HepG2 (cell line): ENCODE results near the gene AP3B1.

Source experiments
- DNMT1 ChIP-seq: sonication (generic); formaldehyde crosslinking; IDR thresholded peaks from 2 replicates; pipeline ENCODE4 v1.5.1; 2020; ENCODE audit warnings: mild to moderate bottlenecking, missing genetic modification reagents
- EZH2 ChIP-seq: conservative IDR thresholded peaks from 2 replicates; pipeline ENCODE4 v1.6.1; 2012; ENCODE audit warnings: mild to moderate bottlenecking, low read depth, low read length, moderate library complexity
- HMGXB4 ChIP-seq, 2 experiments: sonication (generic) in 1 of 2; formaldehyde crosslinking in 1 of 2; IDR thresholded peaks; 2 replicates each; pipeline versions ENCODE4 v1.4.0 to v1.6.1; 2018 to 2020; ENCODE audit warnings: missing genetic modification reagents in 2 of 2, borderline replicate concordance in 1 of 2, low read depth in 1 of 2, mild to moderate bottlenecking in 1 of 2, missing biosample characterization in 1 of 2
- PBX3 ChIP-seq: sonication (generic); formaldehyde crosslinking; IDR thresholded peaks from 2 replicates; pipeline ENCODE4 v1.8.1; 2023; ENCODE audit warnings: missing genetic modification reagents, inconsistent platforms, borderline replicate concordance
- POLR2A ChIP-seq, 2 experiments: IDR thresholded peaks; 2 replicates each; pipeline ENCODE4 v1.6.1; 2011; ENCODE audit warnings: low read depth in 2 of 2, low read length in 2 of 2, mild to moderate bottlenecking in 1 of 2, moderate library complexity in 1 of 2; ENCODE audit not compliant: insufficient read depth in 1 of 2
- RAD21 ChIP-seq: fragments of 450-650 bp; formaldehyde crosslinking; IDR thresholded peaks from 2 replicates; pipeline ENCODE4 v1.5.0; 2020; ENCODE audit warnings: mild to moderate bottlenecking
- TMF1 ChIP-seq: sonication (generic); formaldehyde crosslinking; IDR thresholded peaks from 2 replicates; pipeline ENCODE4 v1.8.1; 2022; ENCODE audit warnings: low read depth, missing genetic modification reagents
- TF ChIP-seq, protein P1 (sequence below): sonication (generic); formaldehyde crosslinking; IDR thresholded peaks from 2 replicates; pipeline ENCODE4 v1.5.0; 2020; ENCODE audit warnings: mild to moderate bottlenecking, missing genetic modification reagents, moderate library complexity

DNA sequence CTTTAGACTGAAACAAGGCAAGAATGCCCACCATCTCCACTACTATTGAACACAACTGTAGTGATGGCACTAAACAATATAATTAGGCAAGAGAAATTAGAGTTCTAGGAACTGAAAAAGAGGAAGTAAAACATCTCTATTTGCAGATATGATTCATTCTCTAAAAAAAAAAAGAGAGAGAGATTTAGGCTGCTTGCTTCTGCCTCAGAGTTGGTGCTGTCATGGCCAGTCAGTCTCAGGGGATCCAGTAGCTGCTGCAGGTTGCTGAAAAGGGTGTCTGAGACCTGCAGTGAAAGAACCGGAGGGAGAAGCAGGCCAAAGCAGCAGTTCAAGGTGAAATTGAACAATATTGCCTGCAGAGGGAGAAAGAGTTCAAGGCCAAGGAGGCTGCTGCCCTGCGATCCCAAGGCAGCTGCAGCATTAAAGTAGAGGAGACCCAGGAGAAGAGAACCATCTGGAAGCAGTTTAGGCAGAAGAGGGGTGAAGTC is 72.5 kb downstream of the AP3B1 start:
- TF ChIP-seq, protein P1, sequence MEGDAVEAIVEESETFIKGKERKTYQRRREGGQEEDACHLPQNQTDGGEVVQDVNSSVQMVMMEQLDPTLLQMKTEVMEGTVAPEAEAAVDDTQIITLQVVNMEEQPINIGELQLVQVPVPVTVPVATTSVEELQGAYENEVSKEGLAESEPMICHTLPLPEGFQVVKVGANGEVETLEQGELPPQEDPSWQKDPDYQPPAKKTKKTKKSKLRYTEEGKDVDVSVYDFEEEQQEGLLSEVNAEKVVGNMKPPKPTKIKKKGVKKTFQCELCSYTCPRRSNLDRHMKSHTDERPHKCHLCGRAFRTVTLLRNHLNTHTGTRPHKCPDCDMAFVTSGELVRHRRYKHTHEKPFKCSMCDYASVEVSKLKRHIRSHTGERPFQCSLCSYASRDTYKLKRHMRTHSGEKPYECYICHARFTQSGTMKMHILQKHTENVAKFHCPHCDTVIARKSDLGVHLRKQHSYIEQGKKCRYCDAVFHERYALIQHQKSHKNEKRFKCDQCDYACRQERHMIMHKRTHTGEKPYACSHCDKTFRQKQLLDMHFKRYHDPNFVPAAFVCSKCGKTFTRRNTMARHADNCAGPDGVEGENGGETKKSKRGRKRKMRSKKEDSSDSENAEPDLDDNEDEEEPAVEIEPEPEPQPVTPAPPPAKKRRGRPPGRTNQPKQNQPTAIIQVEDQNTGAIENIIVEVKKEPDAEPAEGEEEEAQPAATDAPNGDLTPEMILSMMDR (CRISPR knock-in tag) = no peak
- TF ChIP-seq EZH2 (no peak), HMGXB4 (CRISPR knock-in tag; IDR thresholded peaks at IDR 0.05; ENCODE audit: borderline replicate concordance in 1 of 2, low read depth in 1 of 2) (no peak), DNMT1 (no peak), PBX3 (CRISPR knock-in tag) (no peak), TMF1 (CRISPR knock-in tag) (no peak), POLR2A (IDR thresholded peaks at IDR 0.05; ENCODE audit: insufficient read depth in 1 of 2, low read depth in 2 of 2, low read length in 2 of 2) (no peak), RAD21 (CRISPR knock-in tag) (no peak)
